OCI-LY3 (cell line): ENCODE results near the gene RIBC2.

Experiments
- EZH2phosphoT487 ChIP-seq: fragments of 200-600 bp; shearing (Covaris generic); IDR thresholded peaks from 2 replicates; pipeline ENCODE4 v1.6.1; 2018; ENCODE audit warnings: antibody characterized with exemption, mixed run types, low read depth
- TF ChIP-seq, protein P1 (sequence below): fragments of 200-600, 300-600 bp; sonication (generic); IDR thresholded peaks from 2 replicates; pipeline ENCODE4 v1.5.1; 2014; ENCODE audit warnings: antibody characterized with exemption, low read length, low read depth

DNA sequence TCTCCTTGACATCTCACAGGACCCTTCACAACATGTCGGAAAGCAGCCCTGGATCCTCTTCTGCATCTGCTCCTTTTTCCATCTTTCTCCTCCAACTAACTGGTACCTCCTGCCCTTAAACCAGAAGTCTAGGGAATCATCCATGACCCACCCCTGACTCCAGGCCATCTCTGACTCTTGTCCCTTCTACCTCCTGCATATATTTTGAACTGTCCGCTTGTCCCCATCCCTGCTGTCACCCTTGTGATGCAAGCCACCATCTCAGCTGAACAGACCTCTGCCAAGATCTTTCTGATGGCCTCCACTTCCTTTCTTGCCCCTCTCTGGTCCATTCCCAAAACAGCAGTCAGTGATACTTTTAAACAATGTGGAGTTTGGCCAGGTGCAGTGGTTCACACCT lies 7.0 kb downstream of the RIBC2 start:
- TF ChIP-seq, protein P1, sequence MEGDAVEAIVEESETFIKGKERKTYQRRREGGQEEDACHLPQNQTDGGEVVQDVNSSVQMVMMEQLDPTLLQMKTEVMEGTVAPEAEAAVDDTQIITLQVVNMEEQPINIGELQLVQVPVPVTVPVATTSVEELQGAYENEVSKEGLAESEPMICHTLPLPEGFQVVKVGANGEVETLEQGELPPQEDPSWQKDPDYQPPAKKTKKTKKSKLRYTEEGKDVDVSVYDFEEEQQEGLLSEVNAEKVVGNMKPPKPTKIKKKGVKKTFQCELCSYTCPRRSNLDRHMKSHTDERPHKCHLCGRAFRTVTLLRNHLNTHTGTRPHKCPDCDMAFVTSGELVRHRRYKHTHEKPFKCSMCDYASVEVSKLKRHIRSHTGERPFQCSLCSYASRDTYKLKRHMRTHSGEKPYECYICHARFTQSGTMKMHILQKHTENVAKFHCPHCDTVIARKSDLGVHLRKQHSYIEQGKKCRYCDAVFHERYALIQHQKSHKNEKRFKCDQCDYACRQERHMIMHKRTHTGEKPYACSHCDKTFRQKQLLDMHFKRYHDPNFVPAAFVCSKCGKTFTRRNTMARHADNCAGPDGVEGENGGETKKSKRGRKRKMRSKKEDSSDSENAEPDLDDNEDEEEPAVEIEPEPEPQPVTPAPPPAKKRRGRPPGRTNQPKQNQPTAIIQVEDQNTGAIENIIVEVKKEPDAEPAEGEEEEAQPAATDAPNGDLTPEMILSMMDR = no peak
- no peak for TF ChIP-seq EZH2phosphoT487
